ENCODE measurements around the gene HES4. TPM values are rescaled to one million over a fixed set of nuclear protein-coding genes. Genes with fewer than 3 reads are reported as not detected.

Gene HES4, protein sequence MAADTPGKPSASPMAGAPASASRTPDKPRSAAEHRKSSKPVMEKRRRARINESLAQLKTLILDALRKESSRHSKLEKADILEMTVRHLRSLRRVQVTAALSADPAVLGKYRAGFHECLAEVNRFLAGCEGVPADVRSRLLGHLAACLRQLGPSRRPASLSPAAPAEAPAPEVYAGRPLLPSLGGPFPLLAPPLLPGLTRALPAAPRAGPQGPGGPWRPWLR
- 15.1 TPM for total RNA-seq

DNA sequence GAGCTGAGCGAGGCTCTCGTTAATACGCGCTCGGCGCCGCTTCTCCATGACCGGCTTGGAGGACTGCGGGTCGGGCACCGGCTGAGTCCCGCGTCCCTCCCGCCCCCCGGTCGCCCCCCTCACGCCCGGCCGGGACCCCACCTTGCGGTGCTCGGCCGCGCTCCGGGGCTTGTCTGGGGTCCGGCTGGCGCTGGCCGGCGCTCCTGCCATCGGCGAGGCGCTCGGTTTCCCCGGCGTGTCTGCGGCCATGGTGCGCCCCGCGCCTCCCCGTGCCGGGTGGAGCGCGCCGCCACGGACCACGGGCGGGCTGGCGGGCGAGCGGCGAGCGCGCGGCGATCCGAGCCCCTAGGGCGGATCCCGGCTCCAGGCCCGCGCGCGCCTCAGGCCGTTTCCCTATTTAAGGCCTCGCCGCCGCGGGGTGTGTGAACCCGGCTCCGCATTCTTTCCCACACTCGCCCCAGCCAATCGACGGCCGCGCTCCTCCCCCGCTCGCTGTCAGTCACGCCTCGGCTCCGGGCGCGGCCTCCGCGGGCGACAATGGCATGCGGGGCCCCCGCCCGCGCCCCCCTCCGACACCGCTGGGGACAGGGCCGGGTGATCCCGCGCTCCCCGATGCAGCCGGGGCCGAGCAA lies at the start of gene HES4:
Gene HES4, minus strand, starts transcription at position 373 of the 632 bp plus-strand sequence. Its CDS starts 124 bp downstream, at position 249.
- DNase-seq: peak; percentile 58

DNA sequence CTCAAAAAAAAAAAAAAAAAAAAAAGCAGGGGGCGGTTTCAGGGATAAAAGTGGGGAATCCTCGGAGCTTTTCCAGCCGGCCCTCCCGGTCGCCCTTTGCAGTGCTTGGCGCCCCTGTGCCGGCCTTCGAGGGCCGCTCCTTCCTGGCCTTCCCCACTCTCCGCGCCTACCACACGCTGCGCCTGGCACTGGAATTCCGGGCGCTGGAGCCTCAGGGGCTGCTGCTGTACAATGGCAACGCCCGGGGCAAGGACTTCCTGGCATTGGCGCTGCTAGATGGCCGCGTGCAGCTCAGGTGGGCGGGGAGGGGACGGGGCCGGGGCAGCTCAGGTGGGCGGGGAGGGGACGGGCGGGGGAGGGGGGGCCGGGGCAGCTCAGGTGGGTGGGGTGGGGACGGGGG lies 48.9 kb upstream of the HES4 start:
- no peak for DNase-seq

DNA sequence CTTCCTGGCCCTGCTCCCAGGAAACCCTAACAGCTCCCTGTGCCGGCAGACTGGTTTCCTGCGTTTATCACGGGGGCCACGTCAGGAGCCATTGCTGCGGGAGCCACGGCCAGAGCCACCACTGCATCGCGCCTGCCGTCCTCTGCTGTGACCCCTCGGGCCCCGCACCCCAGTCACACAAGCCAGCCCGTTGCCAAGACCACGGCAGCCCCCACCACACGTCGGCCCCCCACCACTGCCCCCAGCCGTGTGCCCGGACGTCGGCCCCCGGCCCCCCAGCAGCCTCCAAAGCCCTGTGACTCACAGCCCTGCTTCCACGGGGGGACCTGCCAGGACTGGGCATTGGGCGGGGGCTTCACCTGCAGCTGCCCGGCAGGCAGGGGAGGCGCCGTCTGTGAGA lies 48.1 kb upstream of the HES4 start:
- no peak for DNase-seq

DNA sequence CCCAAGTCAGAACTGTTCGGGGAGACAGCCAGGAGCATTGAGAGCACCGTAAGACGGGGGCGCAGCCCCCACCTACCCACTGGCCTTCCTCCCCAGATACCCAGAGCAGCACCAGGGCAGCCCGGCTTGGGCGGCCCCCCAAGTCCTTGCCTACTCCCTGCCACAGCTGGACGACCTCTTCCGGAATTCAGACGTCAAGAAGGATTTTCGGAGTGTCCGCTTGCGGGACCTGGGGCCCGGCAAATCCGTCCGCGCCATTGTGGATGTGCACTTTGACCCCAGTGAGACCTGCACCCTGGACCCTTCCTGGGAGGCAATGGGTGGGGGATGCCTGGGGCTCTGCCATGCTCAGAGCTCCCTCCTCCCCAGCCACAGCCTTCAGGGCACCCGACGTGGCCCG lies 47.5 kb upstream of the HES4 start:
- no peak for DNase-seq

DNA sequence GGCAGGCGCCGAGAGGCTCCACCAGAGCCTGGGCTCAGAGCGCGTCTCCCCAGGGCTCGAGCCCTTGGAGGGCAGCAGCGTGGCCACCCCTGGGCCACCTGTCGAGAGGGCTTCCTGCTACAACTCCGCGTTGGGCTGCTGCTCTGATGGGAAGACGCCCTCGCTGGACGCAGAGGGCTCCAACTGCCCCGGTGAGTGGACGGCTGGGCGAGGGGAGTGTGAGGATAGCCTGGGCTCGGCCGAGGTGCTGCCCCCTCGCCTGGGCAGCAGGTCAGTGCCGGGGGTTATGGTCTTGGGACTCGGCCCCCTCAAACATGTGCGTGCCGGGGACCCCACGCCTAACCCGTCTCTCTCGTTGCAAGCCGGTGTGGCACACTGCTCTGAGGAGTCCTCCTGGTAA lies 46.9 kb upstream of the HES4 start:
- no peak for DNase-seq

GRCh38 chr1:1046243-1046642 lies 46.3 kb upstream of the HES4 start:
- DNase-seq: no peak

DNA sequence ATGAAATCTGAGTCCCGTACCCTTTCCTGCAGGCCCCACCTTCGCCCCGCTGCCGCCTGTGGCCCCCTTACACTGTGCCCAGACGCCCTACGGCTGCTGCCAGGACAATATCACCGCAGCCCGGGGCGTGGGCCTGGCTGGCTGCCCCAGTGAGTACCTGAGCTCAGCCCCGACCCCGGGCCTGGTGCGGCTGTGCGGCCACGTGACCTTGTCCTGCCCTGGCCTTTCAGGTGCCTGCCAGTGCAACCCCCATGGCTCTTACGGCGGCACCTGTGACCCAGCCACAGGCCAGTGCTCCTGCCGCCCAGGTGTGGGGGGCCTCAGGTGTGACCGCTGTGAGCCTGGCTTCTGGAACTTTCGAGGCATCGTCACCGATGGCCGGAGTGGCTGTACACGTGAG lies 45.2 kb upstream of the HES4 start:
- DNase-seq: no peak

DNA sequence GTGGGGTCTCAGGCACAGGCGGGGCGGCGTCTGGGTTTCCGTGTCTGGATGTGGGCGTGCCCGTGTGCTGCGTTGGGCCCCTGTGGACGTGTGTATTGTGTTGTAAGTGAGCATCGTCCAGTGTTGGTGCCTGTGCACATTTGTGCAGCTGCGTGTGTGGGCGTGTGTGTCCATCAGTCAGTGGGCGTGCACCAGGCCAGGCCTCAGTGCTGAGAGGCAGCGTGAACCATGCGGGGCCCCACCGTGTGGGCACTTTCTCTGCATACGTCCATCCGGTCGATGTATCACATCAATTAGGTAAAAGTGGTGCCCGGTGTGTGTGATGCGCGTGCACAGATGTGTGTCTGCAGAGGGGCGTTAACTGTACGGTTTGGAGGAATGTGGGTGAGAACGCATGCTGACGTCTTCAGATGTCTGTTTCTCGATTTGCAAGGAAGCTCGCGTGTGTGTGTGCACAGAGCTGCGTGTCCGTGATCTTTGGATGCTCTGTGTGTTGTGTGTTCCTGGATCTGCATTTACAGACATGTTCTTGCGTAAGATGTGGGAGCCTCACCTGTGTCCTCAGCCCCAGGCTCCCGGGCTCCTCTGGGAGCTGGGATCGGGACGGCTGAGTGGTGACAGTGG lies 44.7 kb upstream of the HES4 start:
- no peak for DNase-seq

- DNase-seq: no peak
These were observed 44.0 kb upstream of the HES4 start for GRCh38 chr1:1043921-1044320.

DNA sequence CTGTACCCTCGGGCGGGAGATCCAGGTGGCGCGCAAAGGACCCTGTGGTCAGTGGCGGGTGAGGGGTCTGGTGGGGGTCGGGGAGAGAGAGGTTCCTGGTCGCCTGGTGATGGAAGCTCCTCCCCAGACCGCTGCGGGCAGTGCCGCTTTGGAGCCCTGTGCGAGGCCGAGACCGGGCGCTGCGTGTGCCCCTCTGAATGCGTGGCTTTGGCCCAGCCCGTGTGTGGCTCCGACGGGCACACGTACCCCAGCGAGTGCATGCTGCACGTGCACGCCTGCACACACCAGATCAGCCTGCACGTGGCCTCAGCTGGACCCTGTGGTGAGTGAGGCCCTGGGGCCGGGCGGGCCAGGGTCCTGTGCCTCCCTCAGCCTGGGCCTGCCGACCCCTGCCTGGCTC lies 43.5 kb upstream of the HES4 start:
- DNase-seq: no peak

DNA sequence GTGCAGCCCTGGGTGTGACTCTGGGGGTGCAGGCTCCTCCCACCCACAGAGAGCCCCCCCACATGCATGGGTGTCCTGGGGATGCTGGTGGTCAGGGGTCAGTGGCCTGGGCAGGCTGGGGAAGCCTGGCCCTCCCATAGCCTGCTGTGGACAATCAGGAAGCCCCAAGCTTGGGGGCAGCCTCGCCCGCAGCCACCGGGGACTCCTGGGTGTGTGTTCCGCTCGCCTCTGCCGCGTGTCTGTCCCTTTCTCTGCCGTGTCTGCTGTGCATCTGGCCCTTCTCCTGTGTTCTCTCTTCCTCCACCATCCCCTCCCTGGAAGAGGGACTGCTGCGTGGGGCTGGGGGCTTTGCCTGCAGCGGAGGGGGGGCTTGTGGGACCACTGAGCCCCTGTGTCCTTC lies 42.9 kb upstream of the HES4 start:
- no peak for DNase-seq

GRCh38 chr1:1041873-1042272 lies 42.0 kb upstream of the HES4 start:
- no peak for DNase-seq

DNA sequence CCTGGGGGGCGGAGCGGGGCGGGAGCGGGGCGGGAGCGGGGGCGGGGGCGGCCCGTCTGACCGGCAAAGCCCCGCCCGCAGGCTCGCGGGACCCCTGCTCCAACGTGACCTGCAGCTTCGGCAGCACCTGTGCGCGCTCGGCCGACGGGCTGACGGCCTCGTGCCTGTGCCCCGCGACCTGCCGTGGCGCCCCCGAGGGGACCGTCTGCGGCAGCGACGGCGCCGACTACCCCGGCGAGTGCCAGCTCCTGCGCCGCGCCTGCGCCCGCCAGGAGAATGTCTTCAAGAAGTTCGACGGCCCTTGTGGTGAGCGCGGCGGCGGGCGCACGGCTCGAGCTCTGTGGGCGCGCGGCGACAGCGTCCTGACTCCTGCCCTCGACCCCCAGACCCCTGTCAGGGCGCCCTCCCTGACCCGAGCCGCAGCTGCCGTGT lies 41.2 kb upstream of the HES4 start:
- no peak for DNase-seq

GRCh38 chr1:1040004-1040991 lies 40.4 kb upstream of the HES4 start:
- DNase-seq: peak; percentile 80

DNA sequence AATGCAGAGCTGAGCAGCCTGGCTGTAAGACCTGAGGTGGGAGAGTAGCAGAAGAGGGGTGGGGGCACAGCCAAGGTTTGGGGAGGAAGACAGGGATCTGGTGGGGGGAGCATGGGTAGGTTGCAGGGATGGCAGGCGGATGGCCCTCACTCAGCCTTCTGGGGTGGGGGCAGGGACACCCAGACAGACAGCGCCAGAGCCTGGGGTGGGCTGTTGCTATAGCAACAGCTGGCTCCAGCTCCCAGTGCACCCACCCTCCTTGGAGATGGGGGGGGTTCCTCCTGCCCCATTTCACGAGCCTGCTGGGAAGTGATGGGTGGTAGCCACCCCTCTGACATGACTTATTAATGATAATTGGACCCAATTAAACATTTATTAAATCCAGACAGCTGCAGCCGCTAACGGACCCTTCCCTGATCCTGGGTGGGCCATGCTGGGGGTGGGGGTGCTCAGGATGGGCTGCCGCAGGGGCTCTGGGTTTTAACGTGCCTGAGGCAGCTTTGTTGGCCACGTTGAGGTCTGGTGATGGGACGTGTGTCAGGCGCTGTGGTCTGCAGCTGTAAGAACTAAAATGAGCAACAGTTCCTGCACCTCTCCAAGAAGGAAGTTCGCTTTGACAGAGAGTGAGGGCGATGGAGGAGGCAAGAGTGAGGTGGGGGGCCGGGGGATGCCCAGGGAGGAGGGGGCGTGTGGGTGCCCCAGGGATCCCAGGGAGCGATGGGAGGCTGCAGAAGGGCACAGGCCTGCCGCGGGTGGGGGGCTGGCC lies 39.4 kb upstream of the HES4 start:
- DNase-seq: no peak

GRCh38 chr1:1038694-1039093 lies 38.8 kb upstream of the HES4 start:
- DNase-seq: no peak

DNA sequence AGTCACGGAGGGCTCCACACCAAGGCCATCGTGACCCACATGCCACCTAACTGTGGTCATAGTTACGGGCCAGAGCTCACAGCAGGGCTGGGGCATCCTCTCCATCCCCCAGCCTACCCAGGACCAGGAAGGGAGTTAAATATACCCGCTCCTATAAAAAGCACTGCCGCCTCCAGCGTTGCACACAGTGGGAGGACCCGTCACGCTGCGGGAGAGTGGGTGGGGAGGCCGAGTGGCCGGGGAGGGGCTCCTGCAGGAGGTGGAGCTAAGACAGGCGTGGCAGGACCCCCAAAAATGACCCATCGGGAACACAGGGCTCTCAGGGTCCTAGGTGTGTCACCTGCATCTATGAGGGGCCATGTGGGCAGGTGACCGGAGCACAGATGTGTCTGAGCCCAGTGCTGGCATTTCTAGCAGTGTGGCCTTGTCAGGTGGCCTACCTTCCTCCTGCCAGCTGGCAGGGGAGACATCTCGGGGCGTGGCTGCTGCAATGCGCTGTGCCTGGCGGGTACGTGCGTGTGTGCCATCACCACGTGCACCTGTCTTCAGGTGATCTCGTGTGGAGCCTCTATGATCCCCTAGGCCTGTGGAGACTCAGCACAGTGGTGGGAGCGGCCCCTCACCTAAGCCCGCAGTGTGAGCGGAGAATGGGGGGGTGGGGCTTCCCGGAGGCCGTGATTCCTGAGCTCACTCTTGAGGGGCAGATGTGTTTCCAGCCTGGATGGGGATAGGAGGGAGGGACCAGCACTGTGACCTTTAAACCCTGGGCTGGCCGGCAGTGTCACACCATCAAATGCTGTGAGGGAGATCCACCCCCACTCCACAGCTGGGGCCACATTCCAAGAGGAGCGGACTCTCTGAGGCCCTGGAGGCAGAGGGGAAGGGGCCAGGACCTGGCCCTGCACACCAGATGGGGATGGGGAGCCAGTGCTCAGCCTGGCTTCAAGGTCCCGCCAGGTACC lies 37.8 kb upstream of the HES4 start:
- DNase-seq: peak; percentile 35

- no peak for DNase-seq
These were observed 35.5 kb upstream of the HES4 start for GRCh38 chr1:1035291-1035943.

DNA sequence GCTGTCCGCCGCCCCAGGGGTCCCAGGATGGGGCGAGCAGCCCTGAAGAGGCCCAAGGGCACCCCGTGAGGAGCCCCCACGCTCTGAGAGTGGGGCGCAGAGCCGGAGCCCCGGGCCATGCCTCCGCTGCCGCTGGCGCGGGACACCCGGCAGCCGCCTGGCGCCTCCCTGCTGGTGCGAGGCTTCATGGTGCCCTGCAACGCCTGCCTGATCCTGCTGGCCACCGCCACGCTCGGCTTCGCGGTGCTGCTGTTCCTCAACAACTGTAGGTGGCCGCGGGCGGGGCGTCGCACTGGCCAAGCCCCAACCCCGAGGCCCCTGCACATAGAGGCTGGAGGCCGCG lies 34.5 kb upstream of the HES4 start:
- DNase-seq: no peak

DNA sequence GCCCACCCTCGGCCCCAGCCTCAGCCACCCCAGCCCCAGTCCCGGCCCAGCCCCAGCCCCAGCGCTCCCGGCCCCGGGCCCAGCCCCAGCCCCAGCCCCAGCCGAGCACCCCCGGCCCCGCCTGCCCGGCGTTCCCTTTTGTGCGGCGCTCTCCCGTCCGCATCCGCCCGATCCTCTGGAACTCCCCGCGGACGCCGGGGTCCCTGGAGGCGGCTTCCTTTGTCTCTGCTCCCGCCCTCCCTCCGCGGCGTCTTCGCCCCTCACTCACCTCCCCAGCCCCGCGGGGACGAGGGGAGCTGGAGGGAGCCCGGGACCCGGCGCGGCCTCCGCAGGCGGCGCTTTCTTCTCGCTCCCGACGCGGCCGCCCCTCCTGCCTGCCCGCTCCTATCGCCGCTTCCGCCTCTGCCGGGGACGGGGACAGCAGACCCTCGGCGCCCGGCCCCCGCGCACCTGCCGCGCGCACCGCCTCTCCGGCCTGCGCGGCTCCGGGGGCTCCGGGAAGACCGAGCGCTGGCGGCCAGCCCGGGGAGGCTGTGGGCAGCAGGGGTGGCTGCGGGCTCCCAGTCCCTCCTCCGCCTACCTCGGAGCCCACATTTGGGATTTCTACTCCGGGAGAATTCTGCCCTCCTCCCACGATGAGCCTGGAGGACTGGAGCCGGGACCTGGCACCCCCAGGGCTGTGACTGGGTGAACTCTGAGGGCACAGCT lies 34.0 kb upstream of the HES4 start:
- DNase-seq: no peak
